NCI-H748 (cell line): ENCODE measurements around the gene SDCCAG8.

Source experiments
- DNase-seq: peaks from one replicate; lab custom pipeline; 2025; ENCODE audit not compliant: unreplicated experiment; lab: John Stamatoyannopoulos, UW

SDCCAG8 gene

GRCh38 chr1:243254233-243254926, 1.5 kb upstream of the SDCCAG8 start:
- DNase-seq: peak; percentile 74

- peak; percentile 98 for DNase-seq
Measured at GRCh38 chr1:243254927-243255790, 682 bp upstream of the SDCCAG8 start, which contains the start of gene CEP170. Gene CEP170, minus strand, starts transcription at chr1:243255281. Its CDS starts 30,001 bp downstream, at chr1:243225280.

- no peak for DNase-seq
Measured at GRCh38 chr1:243256590-243256989, 749 bp downstream of the SDCCAG8 start.

- DNase-seq: no peak
Measured at GRCh38 chr1:243257189-243257588, 1.3 kb downstream of the SDCCAG8 start.

GRCh38 chr1:243258731-243259130, 2.9 kb downstream of the SDCCAG8 start:
- no peak for DNase-seq

GRCh38 chr1:243260221-243260880, 4.5 kb downstream of the SDCCAG8 start:
- no peak for DNase-seq

GRCh38 chr1:243261390-243261789, 5.5 kb downstream of the SDCCAG8 start:
- no peak for DNase-seq

- DNase-seq: no peak
Measured at GRCh38 chr1:243264717-243265116, 8.9 kb downstream of the SDCCAG8 start.

GRCh38 chr1:243266231-243266630, 10.4 kb downstream of the SDCCAG8 start:
- no peak for DNase-seq

GRCh38 chr1:243267471-243267880, 11.6 kb downstream of the SDCCAG8 start:
- no peak for DNase-seq

GRCh38 chr1:243267914-243268653, 12.2 kb downstream of the SDCCAG8 start:
- no peak for DNase-seq

GRCh38 chr1:243268751-243269460, 13.1 kb downstream of the SDCCAG8 start:
- no peak for DNase-seq

- no peak for DNase-seq
Measured at GRCh38 chr1:243269461-243269801, 13.6 kb downstream of the SDCCAG8 start.

GRCh38 chr1:243270097-243270864, 14.4 kb downstream of the SDCCAG8 start:
- DNase-seq: no peak

- DNase-seq: no peak
Measured at GRCh38 chr1:243271996-243272395, 16.2 kb downstream of the SDCCAG8 start.

- no peak for DNase-seq
Measured at GRCh38 chr1:243272401-243272800, 16.6 kb downstream of the SDCCAG8 start.

GRCh38 chr1:243273506-243273905, 17.7 kb downstream of the SDCCAG8 start:
- no peak for DNase-seq

- no peak for DNase-seq
Measured at GRCh38 chr1:243273945-243274344, 18.1 kb downstream of the SDCCAG8 start.

GRCh38 chr1:243275316-243275715, 19.5 kb downstream of the SDCCAG8 start:
- DNase-seq: no peak
